AG09309 (cell line): Measurements from ENCODE around the gene CCDC196.

Experiments
- DNase-seq: peaks from one replicate; pipeline ENCODE4 v3.0.0-alpha.2; 2010; ENCODE audit warnings: low read depth
- H3K4me3 ChIP-seq: 2 replicates; pipeline ENCODE4 v1.5.1; 2011; ENCODE audit warnings: mild to moderate bottlenecking, low read depth, low read length, moderate library complexity; ENCODE audit not compliant: control insufficient read depth
- TF ChIP-seq, protein P1 (sequence below): IDR thresholded peaks from 2 replicates; pipeline ENCODE4 v1.5.1; 2011; ENCODE audit warnings: mild to moderate bottlenecking, low read depth, low read length, inconsistent platforms; ENCODE audit not compliant: insufficient read depth, control insufficient read depth; ENCODE audit errors: missing control alignments

CCDC196 gene

DNA sequence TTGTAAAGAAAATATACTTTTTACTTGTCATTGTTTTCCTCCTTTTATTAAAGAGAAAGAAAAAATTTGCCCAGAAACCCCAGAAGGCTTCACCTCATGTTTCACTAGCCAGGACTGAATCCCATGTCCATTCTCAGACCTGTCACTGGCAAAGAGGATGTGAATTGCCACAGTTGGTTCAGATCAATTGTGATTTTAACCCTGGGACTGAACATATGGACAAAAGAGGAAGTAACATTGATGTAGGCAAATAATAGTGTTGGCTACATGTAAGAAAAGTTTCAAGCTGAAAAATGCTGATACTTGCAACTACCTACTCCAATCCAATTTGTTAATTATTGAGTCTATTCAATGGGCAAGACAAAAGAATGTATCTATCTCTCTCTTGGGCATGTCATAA is 8.6 kb upstream of the CCDC196 start:
- DNase-seq: no peak
- H3K4me3 ChIP-seq: no peak overlapping the region
- TF ChIP-seq, protein P1, sequence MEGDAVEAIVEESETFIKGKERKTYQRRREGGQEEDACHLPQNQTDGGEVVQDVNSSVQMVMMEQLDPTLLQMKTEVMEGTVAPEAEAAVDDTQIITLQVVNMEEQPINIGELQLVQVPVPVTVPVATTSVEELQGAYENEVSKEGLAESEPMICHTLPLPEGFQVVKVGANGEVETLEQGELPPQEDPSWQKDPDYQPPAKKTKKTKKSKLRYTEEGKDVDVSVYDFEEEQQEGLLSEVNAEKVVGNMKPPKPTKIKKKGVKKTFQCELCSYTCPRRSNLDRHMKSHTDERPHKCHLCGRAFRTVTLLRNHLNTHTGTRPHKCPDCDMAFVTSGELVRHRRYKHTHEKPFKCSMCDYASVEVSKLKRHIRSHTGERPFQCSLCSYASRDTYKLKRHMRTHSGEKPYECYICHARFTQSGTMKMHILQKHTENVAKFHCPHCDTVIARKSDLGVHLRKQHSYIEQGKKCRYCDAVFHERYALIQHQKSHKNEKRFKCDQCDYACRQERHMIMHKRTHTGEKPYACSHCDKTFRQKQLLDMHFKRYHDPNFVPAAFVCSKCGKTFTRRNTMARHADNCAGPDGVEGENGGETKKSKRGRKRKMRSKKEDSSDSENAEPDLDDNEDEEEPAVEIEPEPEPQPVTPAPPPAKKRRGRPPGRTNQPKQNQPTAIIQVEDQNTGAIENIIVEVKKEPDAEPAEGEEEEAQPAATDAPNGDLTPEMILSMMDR: no peak

DNA sequence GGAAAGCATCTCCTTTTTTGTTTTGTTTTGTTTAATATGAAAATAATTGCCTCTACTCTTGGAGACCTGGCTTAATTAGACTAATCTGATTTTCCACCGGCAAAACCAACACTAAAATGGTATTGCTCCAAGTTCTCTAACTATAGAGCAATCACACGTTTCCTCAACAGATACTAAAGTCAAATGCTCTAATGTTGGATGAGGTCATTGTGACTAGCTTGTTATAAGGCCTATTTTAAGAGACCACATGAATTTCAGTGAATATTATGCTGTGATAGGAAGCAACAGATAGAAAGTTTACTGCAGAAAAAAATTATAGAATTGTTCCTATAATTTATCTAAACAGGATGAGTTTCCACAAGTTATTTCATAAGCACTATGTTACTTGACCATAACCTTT is 3.3 kb upstream of the CCDC196 start:
- H3K4me3 ChIP-seq: no peak overlapping the region
- DNase-seq: no peak
- TF ChIP-seq, protein P1: no peak

DNA sequence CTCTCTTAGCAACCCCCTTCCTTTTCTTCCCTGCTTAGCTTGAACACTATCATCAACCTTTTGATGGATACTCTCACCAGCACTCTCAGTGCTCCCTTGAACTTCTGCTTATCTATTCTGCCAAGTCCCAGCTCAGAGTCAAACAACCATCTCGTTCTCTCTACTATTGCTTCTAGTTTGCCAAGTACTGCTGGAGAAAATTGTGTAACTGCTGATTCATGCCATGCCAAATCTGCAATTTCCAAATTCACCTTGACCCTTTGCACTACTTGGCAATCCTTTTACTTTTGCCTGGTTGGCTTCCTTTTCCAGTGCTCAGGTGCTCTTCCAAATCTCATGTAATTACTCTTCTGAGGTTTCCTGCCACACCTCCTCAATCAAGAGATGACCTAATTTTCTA is 2.8 kb upstream of the CCDC196 start:
- H3K4me3 ChIP-seq: no peak overlapping the region
- DNase-seq: no peak
- TF ChIP-seq, protein P1: no peak

DNA sequence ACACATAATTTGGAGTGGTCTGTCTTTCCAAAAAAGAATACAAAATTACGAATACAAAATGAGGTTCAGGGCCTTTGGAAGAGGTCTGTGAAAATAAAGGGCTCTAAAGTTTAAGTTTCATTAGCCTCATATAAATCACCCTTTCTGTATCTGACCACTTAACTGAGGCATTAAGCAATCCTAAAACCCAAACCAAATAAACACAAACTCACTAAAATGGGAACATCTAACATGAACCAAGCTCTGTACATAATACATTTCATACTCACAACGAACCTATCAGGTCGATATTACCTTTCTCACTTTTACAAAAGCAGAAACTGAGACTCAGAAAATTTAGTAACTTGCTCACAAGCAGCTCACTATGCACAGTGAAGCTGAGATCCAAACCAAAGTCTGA is 1.1 kb upstream of the CCDC196 start:
- DNase-seq: no peak
- TF ChIP-seq, protein P1: no peak
- H3K4me3 ChIP-seq: no peak overlapping the region

DNA sequence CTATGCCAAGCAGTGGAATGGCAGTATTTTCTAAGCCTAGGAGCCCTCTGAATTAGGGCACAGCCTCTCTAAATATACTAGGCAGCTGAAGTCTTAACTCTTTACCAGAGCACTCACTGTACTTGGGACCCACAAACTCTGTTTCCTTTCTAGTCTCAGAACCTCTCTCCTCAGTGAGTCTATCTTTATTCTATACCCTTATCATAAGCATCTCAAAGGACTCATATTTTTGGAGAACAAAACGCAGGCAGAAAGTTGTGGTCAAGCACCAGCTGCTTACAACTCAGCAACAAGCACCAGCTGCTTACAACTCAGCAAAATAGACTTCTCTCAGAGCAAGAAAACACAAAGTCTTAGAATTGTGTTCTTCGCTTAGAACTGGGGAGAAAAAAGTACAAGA is 993 bp downstream of the CCDC196 start:
- DNase-seq: no peak
- H3K4me3 ChIP-seq: no peak overlapping the region
- TF ChIP-seq, protein P1: no peak

DNA sequence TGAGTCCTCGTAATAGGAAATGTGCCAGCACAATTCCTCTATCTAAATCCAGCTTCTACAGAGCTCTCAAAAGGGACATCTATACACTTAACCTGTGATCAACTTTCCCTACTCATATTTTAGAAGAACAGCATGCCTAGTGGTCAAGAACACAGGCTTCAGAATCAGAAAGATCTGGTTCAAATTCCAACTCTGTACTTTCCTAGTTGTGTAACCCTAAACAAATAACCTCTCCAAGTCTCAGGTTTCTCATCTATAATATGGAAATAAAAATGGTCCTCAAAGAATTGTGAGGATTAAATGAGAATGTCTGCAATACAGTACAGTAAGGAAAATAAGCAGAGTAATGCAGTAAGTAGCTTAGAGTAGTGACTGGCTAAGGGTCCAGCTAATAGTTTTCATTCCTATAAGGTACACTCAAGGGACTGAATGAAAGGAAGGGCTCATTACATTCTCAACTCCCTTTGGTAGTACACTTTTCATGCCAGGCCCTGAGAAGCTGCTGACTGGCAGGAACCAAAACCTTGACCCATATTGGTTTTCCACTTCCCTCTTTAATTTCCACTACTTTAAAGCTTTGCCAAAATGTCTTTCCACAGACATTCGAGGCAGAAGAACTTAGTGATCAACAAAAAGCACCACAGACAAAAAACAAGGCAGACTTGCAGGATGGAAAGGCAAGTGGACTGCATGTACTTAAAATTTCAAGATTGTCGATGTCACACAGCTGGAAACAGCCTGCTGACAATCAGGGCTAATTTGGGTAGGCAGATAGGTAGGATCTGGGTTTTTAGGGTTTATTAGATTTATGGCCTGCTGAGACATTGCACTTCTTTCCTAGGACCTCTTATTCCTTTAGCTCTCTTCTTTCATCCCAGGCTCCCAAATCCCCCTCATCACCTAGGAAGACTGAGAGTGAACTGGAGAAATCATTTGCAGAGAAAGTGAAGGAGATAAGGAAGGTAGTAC is 4.3 kb downstream of the CCDC196 start:
- TF ChIP-seq, protein P1: no peak
- no peak overlapping the region for H3K4me3 ChIP-seq
- no peak for DNase-seq
